NCI-H187 treated with DMSO at 0.1 percent for 48 hours (cell line): ENCODE measurements around the gene ENKUR.

Experiments
- DNase-seq: peaks from one replicate; lab custom pipeline; 2025; lab: John Stamatoyannopoulos, UW

ENKUR gene

GRCh38 chr10:25015828-25016375, at the start of gene ENKUR:
Gene ENKUR, minus strand, starts transcription at chr10:25016158. Its CDS starts 222 bp downstream, at chr10:25015936.
- DNase-seq, result peak; percentile 52

- no peak for DNase-seq
Observed at GRCh38 chr10:25064401-25064800, 48.4 kb upstream of the ENKUR start.

GRCh38 chr10:25063644-25064043, 47.7 kb upstream of the ENKUR start:
- no peak for DNase-seq

- DNase-seq, result no peak
Observed at GRCh38 chr10:25063157-25063556, 47.2 kb upstream of the ENKUR start.

GRCh38 chr10:25061711-25062449, 45.9 kb upstream of the ENKUR start:
- no peak for DNase-seq

GRCh38 chr10:25061125-25061524, 45.2 kb upstream of the ENKUR start:
- no peak for DNase-seq

- no peak for DNase-seq
Observed at GRCh38 chr10:25059990-25060389, 44.0 kb upstream of the ENKUR start.

GRCh38 chr10:25057886-25058285, 41.9 kb upstream of the ENKUR start:
- DNase-seq, result no peak

- no peak for DNase-seq
Observed at GRCh38 chr10:25056726-25057125, 40.8 kb upstream of the ENKUR start.

- no peak for DNase-seq
Observed at GRCh38 chr10:25052012-25052411, 36.1 kb upstream of the ENKUR start.

- no peak for DNase-seq
Observed at GRCh38 chr10:25050402-25050801, 34.4 kb upstream of the ENKUR start.

GRCh38 chr10:25049966-25050365, 34.0 kb upstream of the ENKUR start:
- no peak for DNase-seq

- DNase-seq, result no peak
Observed at GRCh38 chr10:25048450-25048849, 32.5 kb upstream of the ENKUR start.

- DNase-seq, result no peak
Observed at GRCh38 chr10:25047591-25048301, 31.8 kb upstream of the ENKUR start.

GRCh38 chr10:25047088-25047487, 31.1 kb upstream of the ENKUR start:
- no peak for DNase-seq

- DNase-seq, result no peak
Observed at GRCh38 chr10:25046641-25047040, 30.7 kb upstream of the ENKUR start.

- no peak for DNase-seq
Observed at GRCh38 chr10:25039531-25039930, 23.6 kb upstream of the ENKUR start.

- DNase-seq, result no peak
Observed at GRCh38 chr10:25038325-25038724, 22.4 kb upstream of the ENKUR start.

- DNase-seq, result no peak
Observed at GRCh38 chr10:25036381-25036780, 20.4 kb upstream of the ENKUR start.

GRCh38 chr10:25029519-25029918, 13.6 kb upstream of the ENKUR start:
- no peak for DNase-seq

GRCh38 chr10:25028711-25029110, 12.8 kb upstream of the ENKUR start:
- DNase-seq, result no peak

- no peak for DNase-seq
Observed at GRCh38 chr10:25026463-25026862, 10.5 kb upstream of the ENKUR start.

- no peak for DNase-seq
Observed at GRCh38 chr10:25024528-25024927, 8.6 kb upstream of the ENKUR start.
